DOHH2 (cell line): Measurements from ENCODE around the gene ARHGAP24.

ENCODE experiments used
- CTCF ChIP-seq: fragments of 200-600 bp; sonication (generic); IDR thresholded peaks from one replicate; pipeline ENCODE4 v1.5.1; 2014; ENCODE audit warnings: antibody characterized with exemption, mild to moderate bottlenecking, low read depth, low read length; ENCODE audit not compliant: poor library complexity, severe bottlenecking
- EZH2phosphoT487 ChIP-seq: fragments of 200-600 bp; sonication (generic); IDR thresholded peaks from 2 replicates; pipeline ENCODE4 v1.6.1; 2017; ENCODE audit warnings: borderline replicate concordance, mild to moderate bottlenecking, antibody characterized with exemption, low read length, moderate library complexity, mixed read lengths

GRCh38 chr4:86026720-86027119 lies 551.8 kb downstream of the ARHGAP24 start:
- TF ChIP-seq CTCF (no peak), EZH2phosphoT487 (no peak)
